RWPE2 (cell line): ENCODE measurements around the gene PRR14L.

Experiments
- ATAC-seq: fragments of 200-7000 bp; cut with Tn5 transposase; 3 replicates; pipeline ENCODE4 v1.9.1; 2021; ENCODE audit warnings: low read depth
- DNase-seq: peaks from one replicate; pipeline ENCODE4 v3.0.0-alpha.2; 2020; ENCODE audit warnings: low spot score
- H3K27ac ChIP-seq: fragments of 450-650 bp; 2 replicates; pipeline ENCODE4 v1.5.1; 2017; ENCODE audit warnings: mild to moderate bottlenecking; ENCODE audit not compliant: poor library complexity, severe bottlenecking
- H3K27me3 ChIP-seq: fragments of 250-450 bp; sonication (Bioruptor Pico); 2 replicates; pipeline ENCODE4 v1.5.1; 2021; ENCODE audit warnings: mild to moderate bottlenecking, moderate library complexity; ENCODE audit not compliant: insufficient read depth, poor library complexity, severe bottlenecking
- H3K36me3 ChIP-seq: fragments of 250-450 bp; sonication (Bioruptor Pico); 2 replicates; pipeline ENCODE4 v1.5.1; 2020; ENCODE audit warnings: low read depth, mild to moderate bottlenecking, moderate library complexity
- H3K4me1 ChIP-seq: fragments of 250-450 bp; sonication (Bioruptor Pico); 2 replicates; pipeline ENCODE4 v1.5.1; 2021; ENCODE audit warnings: mild to moderate bottlenecking, moderate library complexity; ENCODE audit not compliant: insufficient read depth, poor library complexity, severe bottlenecking
- H3K4me3 ChIP-seq: fragments of 250-450 bp; sonication (Bioruptor Pico); 2 replicates; pipeline ENCODE4 v1.5.1; 2021; ENCODE audit warnings: mild to moderate bottlenecking, moderate library complexity; ENCODE audit not compliant: severe bottlenecking
- H3K9me3 ChIP-seq: fragments of 250-450 bp; sonication (Bioruptor Pico); 2 replicates; pipeline ENCODE4 v1.5.1; 2021; ENCODE audit warnings: mild to moderate bottlenecking, moderate library complexity; ENCODE audit not compliant: severe bottlenecking
- CTCF ChIP-seq: fragments of 450-650 bp; IDR thresholded peaks from one replicate; pipeline ENCODE4 v1.5.1; 2017; ENCODE audit warnings: mild to moderate bottlenecking, moderate library complexity; ENCODE audit not compliant: poor library complexity, severe bottlenecking

The PRR14L gene

DNA sequence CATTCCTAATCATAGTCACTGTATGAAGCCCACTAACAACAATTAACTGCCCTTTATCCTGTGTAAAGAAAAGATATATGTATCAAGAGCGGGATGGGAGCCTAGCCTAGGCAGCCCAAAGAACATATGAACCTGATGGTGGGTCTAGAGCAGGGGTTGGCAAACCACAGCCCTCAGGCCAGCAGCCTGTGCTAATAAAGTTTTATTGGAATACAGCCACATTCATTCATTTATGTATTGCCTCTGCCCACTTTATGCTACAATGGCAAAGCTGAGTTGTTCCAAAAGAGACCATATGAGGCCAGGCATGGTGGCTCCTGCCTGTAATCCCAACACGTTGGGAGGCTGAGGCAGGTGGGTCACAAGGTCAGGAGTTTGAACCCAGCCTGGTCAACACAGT, 13.5 kb downstream of the PRR14L start:
- Histone ChIP-seq H3K36me3 (peaks cover 60% of the 10 kb centered on the region), H3K4me3 (no peak overlapping the region), H3K27ac (no peak overlapping the region), H3K4me1 (peaks cover 6% of the 10 kb centered on the region), H3K9me3 (no peaks in the 10 kb centered on the region), H3K27me3 (no peaks in the 10 kb centered on the region)
- DNase-seq (no peak), ATAC-seq (no peak)
- no peak for TF ChIP-seq CTCF

DNA sequence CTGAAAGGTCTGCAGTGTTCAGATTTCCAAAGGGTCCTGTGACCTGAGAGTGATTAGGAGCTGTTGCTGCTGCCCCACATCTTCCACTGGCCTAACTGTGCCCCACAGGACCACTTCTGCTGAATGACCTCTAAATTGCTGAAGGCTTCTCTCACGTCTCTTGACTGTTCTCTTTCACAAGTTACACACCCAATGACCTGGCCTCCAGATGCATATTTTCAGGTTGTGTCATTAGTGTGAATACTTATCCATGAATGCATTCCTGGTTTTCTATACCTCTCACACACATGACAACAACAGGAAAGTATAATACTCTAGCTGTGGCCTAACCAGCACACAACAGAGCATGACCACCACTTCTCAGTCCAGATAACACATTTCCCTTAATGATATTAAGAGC, 15.4 kb downstream of the PRR14L start:
- Histone ChIP-seq H3K27me3 (no peaks in the 10 kb centered on the region), H3K4me1 (peaks cover 6% of the 10 kb centered on the region), H3K27ac (peak overlapping the region; percentile 29), H3K9me3 (no peaks in the 10 kb centered on the region), H3K4me3 (no peak overlapping the region), H3K36me3 (peaks cover 51% of the 10 kb centered on the region)
- no peak for TF ChIP-seq CTCF
- DNase-seq: no peak
- ATAC-seq: peak; percentile 96

DNA sequence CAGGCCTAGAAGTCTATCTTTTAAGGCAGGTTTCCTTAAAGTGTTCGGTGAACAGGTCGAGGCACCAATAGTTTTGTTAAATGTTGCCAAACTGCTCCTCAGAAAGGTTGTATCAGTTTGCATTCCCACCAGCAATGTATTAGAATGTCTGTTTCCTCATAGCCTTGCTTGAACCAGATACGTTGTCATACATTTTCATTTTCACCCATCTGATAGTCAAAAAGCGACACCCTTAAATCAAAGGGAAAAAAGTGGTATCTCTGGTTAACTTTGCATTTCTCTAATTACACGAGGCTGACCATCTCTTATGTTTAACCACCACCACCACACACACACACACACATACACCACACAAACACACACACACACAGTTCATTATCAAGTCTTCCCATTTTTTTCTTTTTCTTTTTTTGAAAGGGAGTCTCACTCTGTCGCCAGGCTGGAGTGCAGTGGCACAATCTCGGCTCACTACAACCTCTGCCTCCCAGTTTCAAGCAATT, 16.3 kb downstream of the PRR14L start:
- ATAC-seq (no peak), DNase-seq (no peak)
- Histone ChIP-seq H3K27ac (no peak overlapping the region), H3K4me1 (peaks cover 6% of the 10 kb centered on the region), H3K9me3 (no peaks in the 10 kb centered on the region), H3K36me3 (peaks cover 42% of the 10 kb centered on the region), H3K4me3 (no peak overlapping the region), H3K27me3 (no peaks in the 10 kb centered on the region)
- TF ChIP-seq CTCF: no peak

GRCh38 chr22:31732089-31732829, 17.7 kb downstream of the PRR14L start:
- Histone ChIP-seq H3K27me3 (no peaks in the 10 kb centered on the region), H3K4me1 (peaks cover 6% of the 10 kb centered on the region), H3K4me3 (no peak overlapping the region), H3K36me3 (peaks cover 34% of the 10 kb centered on the region), H3K27ac (no peak overlapping the region), H3K9me3 (no peaks in the 10 kb centered on the region)
- DNase-seq (no peak), ATAC-seq (no peak)
- no peak for TF ChIP-seq CTCF

DNA sequence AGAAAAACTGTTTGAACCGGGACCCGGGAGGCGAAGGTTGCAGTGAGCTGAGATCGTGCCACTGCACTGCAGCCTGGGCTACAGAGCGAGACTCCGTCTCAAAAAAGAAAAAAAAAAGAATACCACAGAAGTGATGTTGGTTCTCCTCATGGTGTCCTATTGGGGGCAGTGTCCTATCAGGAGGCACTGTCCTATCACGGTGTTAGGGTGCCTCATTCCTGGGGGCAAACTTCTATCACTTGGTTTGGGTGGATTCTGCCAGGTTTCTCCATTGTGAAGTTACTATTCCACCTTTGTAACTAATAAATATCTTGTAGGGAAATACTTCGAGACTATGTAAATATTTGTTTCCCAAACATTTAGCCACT, 19.6 kb downstream of the PRR14L start:
- Histone ChIP-seq H3K4me1 (peaks cover 6% of the 10 kb centered on the region), H3K4me3 (no peak overlapping the region), H3K36me3 (peaks cover 33% of the 10 kb centered on the region), H3K27me3 (no peaks in the 10 kb centered on the region), H3K9me3 (no peaks in the 10 kb centered on the region), H3K27ac (no peak overlapping the region)
- ATAC-seq: no peak
- DNase-seq: no peak
- peak; percentile 17 for TF ChIP-seq CTCF
